G401.6 (cell line): ENCODE results near the gene SMAD5.

Experiments used
- FAIRE-seq: peaks from 2 replicates; lab custom pipeline; 2012; peaks lifted over from hg19 to GRCh38; lab: Jason Lieb, UNC

The SMAD5 gene

DNA sequence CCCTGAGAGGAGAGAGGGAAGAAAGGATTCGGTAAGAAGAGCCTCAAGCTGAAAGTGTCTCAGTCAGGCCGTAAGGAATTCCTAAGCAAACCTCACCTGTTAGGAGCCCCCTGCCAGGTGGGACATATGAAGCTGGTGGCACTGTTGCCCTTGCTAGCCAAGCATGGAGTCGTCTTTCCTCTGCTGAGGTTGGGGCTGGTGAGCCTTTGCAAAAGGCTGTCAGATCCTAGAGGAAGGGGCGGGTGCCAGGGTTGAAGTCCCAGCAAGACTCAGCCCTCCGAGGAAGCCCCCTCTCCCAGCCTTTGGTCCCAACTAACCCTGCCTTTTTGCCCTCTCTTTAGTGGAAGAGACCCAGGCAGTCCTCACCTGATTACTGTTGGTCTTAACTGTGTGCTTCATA is 65.8 kb downstream of the SMAD5 start:
- no peak for FAIRE-seq

DNA sequence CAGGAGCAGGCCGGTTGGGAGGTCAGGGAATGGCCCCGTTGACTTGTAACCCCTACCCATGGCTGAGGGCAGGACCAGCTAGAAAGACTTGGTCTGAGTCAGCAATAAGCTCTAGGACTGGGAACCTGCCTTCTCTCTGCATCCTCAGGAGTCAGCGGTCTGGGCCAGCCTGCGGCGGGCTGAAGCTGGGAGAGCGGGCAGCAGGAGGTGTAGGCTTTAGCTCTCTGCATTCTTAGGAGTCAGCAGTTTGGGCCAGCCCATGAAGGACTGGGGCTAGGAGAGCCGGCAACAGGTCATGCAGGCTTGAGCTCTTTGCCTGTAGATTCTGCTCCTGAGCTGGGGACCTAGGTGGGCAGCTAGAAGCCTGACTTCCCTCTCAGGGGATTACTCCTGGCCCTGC is 66.8 kb downstream of the SMAD5 start:
- FAIRE-seq, result no peak

DNA sequence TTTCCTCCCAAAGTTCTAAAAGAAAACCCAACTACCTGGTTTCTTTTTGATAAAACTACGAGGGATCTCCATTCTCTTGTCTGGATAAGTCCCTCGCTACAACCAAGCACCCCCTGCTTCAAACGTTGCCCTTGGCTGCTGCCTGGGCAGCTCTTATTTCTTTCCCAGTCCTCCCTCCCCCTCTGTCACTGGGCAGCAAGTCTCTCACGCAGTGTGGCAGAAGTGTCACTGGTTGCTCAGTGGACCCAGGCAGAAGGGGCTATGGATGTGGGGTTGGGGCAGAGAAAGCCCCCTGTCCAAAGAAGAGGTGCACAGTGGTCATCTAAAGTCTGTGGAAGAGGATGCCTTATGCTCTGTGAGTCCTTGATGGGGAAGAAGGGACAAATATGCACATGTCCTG is 67.5 kb downstream of the SMAD5 start:
- FAIRE-seq, result no peak

DNA sequence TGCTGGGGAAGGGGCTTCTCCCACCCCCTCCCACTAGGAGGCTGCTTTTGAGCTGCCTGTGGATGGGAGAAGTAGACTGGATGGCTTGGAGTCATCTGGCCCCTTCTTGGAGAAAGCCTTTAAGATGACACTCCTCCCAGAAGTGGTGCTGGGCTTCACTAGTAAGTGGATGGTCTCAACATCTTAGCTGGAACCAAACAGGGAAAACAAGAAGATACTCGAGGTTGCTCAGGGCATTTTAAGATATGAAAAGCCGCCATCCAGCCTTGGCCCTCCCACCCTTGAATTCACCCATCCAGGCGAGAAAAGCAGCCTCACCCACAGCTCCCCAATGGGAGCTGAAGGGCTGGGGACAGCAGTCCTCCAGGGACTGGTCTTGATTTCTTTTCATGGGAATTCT is 68.1 kb downstream of the SMAD5 start:
- no peak for FAIRE-seq

DNA sequence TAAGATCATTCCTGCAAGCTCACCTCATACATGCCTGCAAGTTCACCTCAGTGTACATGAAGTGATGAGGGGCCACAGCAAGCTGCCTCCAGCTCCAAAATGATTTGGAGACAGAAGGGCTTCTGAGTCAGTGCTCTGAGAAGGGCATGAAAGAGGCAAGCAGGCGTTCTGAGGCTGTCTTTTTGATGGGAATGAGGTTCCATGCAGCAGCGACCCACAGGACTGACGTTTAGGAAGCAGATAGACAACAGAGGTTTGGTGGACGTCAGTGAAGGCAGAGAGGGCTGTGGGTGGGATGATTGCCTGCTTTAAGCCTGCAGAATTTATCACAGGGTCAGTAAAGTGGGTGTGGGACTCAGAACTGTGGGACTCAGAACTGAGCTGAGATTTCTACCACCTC is 69.2 kb downstream of the SMAD5 start:
- no peak for FAIRE-seq

DNA sequence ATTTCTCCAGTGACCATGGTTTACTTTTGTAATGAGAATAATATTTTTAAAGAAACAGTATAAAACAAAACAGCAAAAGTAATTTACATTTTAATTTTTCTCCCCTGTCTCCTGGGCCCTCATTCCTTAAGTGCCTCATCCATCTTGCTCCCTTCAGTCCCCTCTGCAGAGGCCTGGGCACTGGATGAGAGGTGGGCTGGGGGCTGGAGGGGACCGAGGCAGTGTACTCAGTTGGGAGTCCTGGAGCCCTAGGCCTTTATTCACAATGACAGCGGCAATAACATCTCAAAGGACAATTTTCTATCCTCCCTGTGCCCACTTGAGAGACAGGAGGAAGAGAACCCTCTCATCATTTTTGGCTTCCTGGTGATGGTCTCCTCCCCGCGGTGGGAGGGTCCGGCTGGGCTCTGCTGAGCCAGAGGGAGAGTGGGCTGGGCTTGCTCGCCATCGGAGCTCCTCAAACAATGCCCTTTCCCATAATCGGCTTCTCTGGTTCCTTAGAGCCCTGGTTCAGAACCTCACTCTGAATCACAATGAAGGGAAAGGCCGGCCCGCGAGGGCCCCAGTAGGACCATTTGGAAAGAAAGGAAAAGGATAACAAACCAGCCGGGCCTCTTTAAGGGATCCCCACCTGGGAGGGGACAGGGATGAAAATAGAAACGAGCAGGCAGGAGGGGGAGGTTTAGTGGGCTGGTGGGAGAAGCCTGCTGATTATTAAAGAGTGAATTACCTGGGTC is 70.0 kb downstream of the SMAD5 start:
- no peak for FAIRE-seq

DNA sequence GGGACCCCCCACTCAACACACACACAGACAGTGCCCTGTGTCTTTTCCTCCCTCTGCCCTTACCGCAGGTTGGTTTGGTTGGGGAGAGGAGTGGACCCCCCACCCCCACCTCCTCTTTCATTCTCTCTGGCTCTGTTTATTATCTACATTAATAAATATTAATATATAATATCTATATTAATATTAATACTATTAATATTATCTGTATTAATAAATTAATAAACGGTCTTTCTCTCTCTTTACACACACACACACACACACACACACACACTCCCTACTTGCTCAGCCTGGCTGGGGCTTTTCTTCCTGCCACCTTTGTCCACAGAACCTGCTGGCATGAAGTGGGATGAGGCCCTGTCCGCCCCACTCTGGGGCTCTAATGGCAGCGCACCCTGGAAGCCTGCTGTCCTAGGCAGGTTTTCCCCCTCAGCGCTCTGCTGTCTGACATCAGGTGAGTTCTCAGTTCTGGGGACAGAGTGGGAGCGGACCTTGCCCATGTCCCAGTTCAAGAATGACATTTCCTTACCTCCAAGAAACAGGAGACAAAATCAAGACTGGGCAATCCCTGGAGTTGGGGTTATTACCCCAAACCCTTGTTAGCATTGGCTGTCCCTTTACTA is 70.8 kb downstream of the SMAD5 start:
- no peak for FAIRE-seq

DNA sequence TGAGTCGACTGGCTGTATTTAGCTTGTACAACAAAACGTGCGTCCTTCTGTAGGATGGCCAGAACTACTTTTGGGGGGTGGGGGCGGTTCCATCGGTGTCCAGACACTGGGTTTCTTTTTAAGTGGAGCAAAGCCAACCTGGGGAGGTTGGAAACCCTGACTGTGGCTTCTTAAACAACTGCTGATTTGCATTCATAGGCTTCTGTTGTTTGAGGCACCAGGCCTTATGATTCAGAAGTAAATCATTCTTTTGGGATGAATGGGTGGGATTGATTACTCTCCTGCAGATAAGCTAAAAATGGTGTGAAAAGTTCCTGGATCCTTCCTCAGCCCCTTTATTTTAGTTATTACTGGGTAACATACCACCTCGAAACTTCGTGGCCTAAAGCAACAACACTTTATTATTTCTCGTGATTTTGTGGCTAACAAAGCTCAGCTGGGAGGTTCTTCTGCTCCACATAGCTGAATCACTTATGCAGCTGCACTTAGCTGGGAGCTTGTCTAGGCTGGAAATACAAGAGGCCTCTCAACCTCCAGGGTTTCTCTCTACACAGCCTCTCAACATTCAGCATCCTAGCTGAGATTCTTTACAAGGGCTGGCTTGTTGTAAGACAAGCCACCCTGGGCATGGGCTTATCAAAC is 72.5 kb downstream of the SMAD5 start:
- FAIRE-seq, result no peak

DNA sequence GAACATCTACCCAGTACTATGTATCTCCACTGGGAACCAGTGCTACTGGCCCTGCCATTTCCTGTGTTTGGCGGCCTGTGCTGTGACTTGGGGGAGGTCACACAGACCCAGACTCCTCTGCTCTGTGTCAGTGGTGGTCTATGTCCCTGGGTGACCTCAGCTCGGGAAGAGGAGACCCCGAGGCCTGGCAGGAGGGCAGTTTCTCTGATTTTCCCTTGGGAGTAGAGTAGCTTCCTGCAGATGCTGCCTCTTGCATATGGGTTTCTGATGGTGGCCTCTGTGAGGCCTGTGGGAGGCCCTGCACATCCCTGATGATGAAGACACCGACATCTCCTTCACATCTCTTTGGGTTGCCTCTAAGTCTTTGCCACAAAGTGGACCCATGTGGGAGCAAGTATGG is 73.3 kb downstream of the SMAD5 start:
- no peak for FAIRE-seq

DNA sequence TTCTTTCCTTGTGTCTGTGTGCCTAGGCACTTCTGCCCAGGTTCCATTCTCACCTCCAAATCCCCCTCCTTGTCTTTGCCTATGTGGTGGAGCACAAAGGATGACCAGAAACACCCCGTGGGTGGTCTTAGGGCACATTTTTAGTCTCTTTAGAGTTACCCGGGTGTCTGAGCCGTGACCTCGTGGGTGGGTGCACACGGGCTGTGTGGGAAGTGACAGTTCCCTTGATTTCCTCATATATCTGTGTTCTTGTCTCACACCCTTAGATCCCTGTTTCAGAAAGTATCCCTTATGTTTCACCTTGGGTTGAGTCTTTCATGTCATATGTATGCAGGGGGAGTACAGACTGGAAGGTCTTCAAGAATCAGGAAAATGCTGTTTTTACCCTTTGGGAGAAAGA is 73.7 kb downstream of the SMAD5 start:
- no peak for FAIRE-seq

DNA sequence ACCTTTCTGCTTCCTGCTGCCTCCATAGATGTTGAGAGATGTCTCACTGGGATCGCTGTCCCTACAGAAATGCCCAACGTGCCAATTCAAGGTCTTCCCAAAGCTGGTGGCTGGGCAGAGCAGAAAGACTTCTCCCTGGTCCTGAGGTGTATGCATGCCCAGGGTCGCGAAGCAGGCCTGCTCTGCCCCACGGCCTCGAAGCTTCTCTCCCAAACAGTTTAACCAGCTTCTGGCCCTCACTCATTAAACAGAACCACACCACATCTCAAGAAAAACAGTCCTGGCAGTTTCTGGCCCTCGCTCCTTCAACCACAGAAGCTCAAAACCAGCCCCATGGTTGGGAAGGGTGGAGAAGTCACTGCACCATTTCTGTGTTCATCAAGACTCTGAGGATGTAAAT is 75.0 kb downstream of the SMAD5 start:
- no peak for FAIRE-seq

DNA sequence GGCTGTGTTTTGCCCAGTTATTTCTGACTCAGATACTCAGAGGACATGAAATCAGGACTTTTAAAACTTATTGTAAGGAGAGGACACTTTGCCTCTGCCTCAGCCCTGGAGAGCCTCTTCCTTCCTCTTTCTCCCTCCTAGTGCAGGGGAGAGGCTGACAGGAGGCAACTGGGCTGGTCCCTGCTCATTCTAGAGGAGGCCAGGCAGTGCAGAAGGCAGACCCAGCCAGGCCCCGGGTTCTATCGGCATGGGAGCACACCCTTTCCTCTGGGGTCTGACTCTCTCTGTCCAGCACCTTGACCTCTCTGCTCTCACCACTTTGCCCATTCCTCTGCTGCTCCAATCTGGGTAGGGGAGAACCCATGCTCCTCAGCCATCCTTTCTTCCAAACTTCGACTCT is 76.3 kb downstream of the SMAD5 start:
- FAIRE-seq, result no peak

DNA sequence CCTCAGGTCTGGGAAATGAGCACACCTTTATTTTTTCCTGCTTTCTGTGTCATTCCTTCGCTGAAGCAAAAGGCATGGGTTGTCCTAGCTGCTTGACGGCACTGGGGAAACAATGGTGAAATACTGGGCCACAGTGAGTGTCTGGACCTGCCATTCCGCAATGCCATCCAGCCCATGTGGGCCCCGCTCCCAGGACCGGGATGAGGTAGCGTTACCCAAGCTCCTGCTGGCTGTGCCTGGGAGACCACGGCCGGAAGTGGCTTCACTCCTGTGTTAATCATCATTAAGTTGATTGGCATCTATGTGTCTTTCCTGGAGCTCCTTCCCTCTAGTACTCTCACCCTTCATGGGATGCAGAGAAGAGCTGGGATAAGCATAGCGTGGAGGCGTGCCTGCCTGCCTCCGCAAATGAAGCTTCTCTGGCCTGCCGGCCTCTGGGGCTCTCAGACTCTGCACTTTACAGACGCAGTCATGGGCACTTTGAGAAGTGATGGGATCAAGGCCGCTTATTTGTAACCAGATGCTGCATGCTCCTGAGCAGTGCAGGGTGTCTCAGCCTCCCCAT is 76.8 kb downstream of the SMAD5 start:
- no peak for FAIRE-seq

DNA sequence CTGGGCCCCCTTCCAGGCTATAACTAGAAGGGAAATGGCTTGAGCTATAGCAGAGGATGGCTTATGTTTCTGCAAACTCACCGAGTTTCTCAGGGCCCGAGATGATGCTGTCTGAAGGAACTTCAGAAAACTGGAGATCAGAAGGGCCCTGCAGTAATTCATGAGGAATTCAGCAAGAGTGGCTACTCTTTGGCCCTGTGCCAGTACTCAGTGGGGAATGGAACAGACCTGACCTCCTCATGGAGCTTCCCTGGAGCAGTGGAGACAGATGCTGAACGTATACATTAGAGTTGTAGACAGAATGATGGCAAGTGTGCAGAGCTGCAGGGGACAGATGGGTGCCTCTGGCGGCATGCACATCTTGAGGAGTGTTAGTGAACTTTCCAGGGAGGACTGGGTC is 77.6 kb downstream of the SMAD5 start:
- FAIRE-seq, result no peak

DNA sequence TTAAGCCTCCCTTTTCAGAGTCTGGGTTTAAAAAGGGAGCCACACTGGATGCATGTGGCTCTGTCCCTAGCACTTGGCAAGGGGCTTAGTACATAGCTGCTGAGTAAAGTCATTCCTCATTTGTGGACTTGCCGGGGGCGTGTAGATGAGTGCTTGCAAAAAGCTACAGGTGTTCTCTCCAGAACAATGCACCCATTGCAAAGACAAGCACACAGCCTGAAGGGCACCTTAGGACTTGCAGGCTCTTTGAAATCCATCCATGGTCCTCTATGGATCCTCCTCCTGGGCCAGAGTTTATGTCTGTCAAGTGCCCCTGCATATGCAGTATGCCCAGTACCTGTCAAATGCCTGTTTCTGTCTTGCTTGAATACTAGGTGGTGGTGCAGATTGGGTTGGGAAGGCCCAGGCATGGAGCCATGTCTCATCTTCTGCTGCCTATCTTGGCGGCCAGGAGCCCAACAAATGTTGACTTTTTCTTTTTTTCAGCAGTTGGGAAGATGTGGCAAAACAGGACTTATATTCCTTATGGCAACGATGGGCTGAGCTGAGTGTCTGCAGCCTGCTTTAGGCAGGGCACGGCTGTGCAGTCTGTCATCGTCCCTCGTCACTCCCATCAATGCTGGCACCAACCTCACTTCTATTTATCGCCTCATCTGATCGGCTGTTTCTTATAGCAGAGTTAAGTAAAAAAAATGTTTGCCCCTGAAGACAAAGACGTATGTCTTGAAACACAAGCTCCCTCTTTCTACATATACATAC is 78.8 kb downstream of the SMAD5 start:
- FAIRE-seq, result no peak

DNA sequence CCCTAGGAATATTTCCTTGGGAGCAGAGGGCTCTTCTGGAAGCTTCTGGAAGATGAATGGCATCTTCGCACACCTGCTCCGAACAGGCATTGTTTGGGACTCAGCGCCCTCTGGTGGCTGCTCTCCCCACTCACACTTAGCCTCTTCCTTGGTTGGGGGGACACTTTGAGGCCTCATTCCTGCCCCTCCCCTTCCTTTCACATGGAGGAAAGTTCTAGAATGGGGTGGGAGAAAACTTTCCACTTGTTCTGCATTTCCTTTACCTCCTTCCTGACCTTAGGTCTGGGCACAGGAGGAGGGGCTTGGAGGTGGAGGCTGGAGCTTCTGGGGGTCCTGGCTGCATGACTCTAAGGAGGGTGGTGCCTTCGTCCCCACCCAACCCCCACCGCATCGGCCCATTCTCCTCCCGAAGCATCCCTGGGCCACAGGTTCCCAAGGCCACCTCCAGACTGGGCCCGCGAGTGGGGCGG is 79.6 kb downstream of the SMAD5 start:
- FAIRE-seq, result no peak

DNA sequence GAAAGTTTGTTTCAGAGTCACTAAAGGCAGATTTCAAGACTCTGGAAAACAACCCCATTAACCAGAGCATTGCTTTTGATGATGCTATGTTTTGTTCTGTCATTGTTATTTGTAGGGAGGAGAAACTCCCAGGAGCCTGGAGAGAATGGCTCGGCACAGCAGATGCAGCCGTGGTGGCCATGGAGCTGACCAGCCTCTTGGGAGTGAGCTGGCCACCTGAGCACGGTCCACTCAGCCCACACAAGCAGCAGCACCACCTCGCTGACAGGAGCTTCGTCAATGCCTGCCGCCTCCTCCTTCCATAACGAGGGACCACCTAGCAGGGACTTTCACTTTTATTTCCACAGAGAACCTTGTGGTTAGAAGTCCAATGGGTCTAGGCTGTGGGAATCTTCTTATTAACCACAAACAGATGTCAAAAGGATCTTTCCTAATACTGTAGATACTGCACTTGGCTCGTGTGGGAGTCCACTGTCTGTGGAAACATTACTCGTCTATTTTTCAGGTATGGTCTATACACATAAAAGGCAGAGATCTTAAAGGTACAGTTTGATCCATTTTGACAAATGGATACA is 81.4 kb downstream of the SMAD5 start:
- FAIRE-seq, result no peak

DNA sequence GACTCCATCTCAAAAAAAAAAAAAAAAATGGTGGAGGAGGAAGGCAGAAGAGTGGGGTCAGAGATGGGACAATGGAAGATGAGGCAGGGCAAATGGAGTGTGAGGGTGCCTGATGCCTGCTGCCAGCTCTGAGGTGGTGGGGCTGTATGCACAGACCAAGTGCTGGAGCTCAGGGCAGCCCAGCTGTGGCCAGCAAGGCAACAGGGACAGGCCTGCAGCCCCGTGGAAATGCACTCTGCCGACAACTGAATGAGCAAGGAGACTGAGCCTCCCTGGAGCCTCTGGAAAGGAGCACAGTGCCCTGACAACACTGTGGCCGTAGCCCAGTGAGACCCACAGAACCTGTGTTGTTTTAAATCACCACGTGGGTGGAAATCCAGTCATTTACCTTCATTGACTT is 83.2 kb downstream of the SMAD5 start:
- FAIRE-seq, result no peak

DNA sequence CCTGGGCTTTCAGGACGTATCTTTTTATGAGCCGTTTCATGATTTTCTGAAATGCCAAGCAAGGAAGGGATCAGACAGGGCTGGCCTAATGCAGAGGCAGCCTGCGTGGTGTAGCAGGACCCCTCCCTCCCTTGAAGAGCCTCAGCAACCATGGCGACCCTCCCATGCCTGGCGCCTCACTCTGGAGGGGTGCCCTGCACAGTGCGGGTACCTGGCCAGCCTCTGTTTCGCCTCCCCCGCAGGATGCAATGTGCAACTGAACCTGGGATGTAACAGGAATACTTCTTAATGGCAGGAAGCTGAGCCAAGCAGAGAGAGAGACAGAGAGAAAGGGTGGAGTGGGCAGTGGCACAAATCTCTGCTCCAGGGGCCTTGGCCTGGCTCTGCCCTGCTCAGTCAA is 83.6 kb downstream of the SMAD5 start:
- no peak for FAIRE-seq

DNA sequence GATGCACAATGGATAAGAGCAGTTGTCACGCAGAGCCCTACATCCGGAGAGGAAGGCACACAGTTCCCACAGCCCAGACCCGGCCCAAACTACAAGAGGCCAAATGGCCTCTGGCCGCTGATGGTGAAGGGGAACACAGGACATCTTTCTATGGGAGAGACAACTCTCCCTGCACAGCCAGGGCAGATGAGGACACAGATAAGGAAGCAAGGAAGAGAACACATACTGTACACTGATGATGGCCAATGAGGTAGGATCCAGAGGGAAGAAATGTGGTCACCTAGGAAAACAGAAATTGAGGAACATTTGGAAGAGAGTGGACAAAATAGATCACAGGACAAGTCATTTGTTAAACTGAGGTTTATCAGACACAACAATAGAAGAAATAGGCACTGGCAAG is 88.7 kb downstream of the SMAD5 start:
- FAIRE-seq, result no peak

DNA sequence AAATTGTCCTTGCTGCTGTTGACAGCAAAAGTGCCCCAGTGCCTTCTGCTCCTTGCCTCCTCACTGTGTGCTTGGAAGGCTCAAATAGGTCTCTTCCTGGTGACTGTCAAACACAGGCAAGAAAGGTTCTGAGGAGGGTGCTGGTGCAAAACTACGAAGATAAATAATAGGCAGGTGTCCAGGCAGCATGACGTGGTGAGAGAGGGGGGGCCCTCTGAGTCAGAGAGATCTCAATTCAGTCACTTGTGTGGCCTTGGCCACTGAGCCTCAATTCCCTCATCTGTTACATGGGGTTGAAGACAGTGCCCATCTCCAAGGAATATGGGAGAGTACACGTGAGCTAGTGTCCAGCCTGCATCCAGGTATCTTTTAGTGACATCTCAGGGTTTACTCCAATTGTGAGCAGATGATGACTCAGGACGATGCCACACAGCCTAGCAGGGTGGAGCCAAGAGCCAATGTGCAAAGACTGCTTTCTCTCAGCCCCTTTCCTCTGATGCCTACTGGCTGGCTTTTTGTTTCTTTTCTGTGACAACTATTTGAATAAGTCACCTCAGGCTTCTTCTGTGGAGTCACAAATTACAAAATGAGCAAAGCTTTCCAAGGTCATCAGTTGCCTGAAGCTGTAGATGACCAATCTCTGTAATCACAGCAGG is 90.1 kb downstream of the SMAD5 start:
- FAIRE-seq, result no peak

DNA sequence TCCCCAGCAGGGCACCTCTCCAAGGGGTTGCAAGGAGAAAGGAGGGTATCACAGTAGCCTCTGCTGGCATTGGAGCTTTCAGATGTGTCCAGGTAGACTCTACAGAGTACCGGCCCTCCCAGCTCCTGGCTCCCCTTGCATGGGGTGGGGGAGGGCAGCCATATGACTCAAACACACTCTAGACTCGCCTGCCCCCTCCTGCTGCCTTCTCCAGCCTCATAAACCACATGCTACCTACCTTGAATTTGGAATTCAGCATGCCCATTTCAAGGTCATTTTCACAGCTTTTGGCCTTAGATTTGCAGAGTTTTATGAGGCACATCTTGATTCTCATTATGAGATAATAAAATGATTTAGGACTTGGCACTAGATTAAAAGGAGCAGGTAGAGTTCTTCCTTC is 93.2 kb downstream of the SMAD5 start:
- FAIRE-seq, result no peak
